Nephron progenitor cell (in vitro differentiated cells): ENCODE data around the gene MBD2.

Experiments used
- DNase-seq: peaks from one replicate; pipeline ENCODE4 v3.0.0; 2021
- H3K27ac Mint-ChIP-seq: 2 replicates; pipeline ENCODE4 v1.8.0; 2021; ENCODE audit warnings: mild to moderate bottlenecking, moderate library complexity, mixed read lengths
- H3K27me3 Mint-ChIP-seq: 2 replicates; pipeline ENCODE4 v1.8.0; 2021; ENCODE audit warnings: mild to moderate bottlenecking, low read depth, mixed read lengths; ENCODE audit not compliant: poor library complexity
- H3K36me3 Mint-ChIP-seq: 2 replicates; pipeline ENCODE4 v1.8.0; 2021; ENCODE audit warnings: low read depth, mixed read lengths
- H3K4me1 Mint-ChIP-seq: 2 replicates; pipeline ENCODE4 v1.8.0; 2021; ENCODE audit warnings: mixed read lengths
- H3K4me3 Mint-ChIP-seq: 2 replicates; pipeline ENCODE4 v1.8.0; 2021; ENCODE audit warnings: mild to moderate bottlenecking, moderate library complexity, mixed read lengths
- H3K9me3 Mint-ChIP-seq: 2 replicates; pipeline ENCODE4 v1.8.0; 2021; ENCODE audit warnings: mild to moderate bottlenecking, moderate library complexity, mixed read lengths
- TF ChIP-seq, protein P1 (sequence below): fragments of 200-600 bp; sonication (generic); IDR thresholded peaks from 2 replicates; pipeline ENCODE4 v1.5.0; 2021; ENCODE audit warnings: antibody characterized with exemption

The MBD2 gene

DNA sequence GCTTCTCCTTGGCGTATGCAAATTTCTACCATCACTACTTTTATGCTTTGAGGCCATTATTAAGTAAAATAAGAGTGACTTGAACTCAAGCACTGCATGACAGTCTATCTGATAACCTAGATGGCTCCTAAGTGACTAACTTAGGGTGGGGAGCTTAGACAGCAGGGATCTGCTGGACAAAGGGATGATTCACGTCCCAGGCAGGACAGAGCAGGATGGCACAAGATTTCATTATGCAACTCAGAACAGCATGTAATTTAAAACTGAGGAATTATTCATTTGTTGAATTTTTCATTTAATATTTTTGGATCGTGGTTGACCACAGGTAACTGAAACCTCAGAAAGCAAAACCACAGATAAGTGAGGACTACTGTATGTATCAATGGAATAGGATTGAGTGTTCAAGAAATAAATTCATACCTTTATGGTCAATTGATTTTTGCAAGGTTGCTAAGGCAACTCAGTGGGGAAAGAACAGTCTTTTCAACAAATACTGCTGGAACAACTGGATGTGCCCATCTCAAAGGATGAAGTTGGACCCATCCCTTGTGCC lies 115.3 kb downstream of the MBD2 start:
- TF ChIP-seq, protein P1, sequence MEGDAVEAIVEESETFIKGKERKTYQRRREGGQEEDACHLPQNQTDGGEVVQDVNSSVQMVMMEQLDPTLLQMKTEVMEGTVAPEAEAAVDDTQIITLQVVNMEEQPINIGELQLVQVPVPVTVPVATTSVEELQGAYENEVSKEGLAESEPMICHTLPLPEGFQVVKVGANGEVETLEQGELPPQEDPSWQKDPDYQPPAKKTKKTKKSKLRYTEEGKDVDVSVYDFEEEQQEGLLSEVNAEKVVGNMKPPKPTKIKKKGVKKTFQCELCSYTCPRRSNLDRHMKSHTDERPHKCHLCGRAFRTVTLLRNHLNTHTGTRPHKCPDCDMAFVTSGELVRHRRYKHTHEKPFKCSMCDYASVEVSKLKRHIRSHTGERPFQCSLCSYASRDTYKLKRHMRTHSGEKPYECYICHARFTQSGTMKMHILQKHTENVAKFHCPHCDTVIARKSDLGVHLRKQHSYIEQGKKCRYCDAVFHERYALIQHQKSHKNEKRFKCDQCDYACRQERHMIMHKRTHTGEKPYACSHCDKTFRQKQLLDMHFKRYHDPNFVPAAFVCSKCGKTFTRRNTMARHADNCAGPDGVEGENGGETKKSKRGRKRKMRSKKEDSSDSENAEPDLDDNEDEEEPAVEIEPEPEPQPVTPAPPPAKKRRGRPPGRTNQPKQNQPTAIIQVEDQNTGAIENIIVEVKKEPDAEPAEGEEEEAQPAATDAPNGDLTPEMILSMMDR, result no peak
- Mint-ChIP-seq H3K4me1 (peaks cover 9% of the 10 kb centered on the region), H3K36me3 (no peaks in the 10 kb centered on the region), H3K27ac (no peak overlapping the region), H3K27me3 (peaks cover 3% of the 10 kb centered on the region), H3K4me3 (no peak overlapping the region), H3K9me3 (peaks cover 13% of the 10 kb centered on the region)
- no peak for DNase-seq

DNA sequence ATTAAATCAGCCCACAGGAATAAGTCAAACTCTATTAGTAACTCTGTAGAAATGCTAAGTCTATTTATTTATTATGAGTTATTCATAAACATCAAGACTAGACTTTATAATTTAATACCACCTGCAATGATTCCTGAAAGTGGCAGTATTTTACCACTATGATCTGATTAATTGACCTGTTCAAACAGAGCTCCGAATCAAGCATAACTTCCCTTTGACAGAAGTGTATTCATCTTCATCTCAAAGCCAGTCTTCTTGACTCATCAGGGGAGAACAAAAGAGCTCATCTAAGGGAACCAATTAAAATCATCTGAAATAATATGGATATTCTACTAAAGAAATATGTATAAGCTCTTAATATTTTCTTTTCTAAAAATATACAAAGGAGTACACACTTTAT lies 122.3 kb downstream of the MBD2 start:
- H3K27me3 Mint-ChIP-seq, result peaks cover 7% of the 10 kb centered on the region
- DNase-seq, result no peak
- TF ChIP-seq, protein P1, result no peak
- H3K4me3 Mint-ChIP-seq, result no peak overlapping the region
- H3K4me1 Mint-ChIP-seq, result peaks cover 9% of the 10 kb centered on the region
- H3K36me3 Mint-ChIP-seq, result no peaks in the 10 kb centered on the region
- peaks cover 7% of the 10 kb centered on the region for H3K9me3 Mint-ChIP-seq
- no peak overlapping the region for H3K27ac Mint-ChIP-seq
